Left lung (tissue), 10 donors: Measurements from ENCODE around the gene CENPK. TPM values are rescaled to one million over a fixed set of nuclear protein-coding genes. Genes with fewer than 3 reads are reported as not detected.
"Not testable (repeated sequence)": the region's sequence is repeated elsewhere in the genome, so short reads cannot be mapped to it uniquely, and the experiment has no call there.

Experiments
- ATAC-seq: fragments of 200-7000 bp; cut with Tn5 transposase; one replicate; pipeline ENCODE4 v1.9.1; 2020; ENCODE audit warnings: moderate library complexity
- DNase-seq, 4 donors: peaks; one replicate each; pipeline ENCODE4 v3.0.0-alpha.2; 2013 to 2020
- H3K27ac ChIP-seq, 2 donors: fragments of 200-600 bp; sonication (generic) in 1 of 2; one replicate each; pipeline versions ENCODE4 v1.5.0 to v1.8.0; 2020 to 2021
- H3K27me3 ChIP-seq, 2 donors: fragments of 200-600 bp; sonication (generic) in 1 of 2; one replicate each; pipeline versions ENCODE4 v1.5.0 to v1.8.0; 2020 to 2021
- H3K36me3 ChIP-seq, 2 donors: fragments of 200-600 bp; sonication (generic) in 1 of 2; one replicate each; pipeline versions ENCODE4 v1.5.0 to v1.8.0; 2020 to 2021
- H3K4me1 ChIP-seq, 2 donors: fragments of 200-600 bp; one replicate each; pipeline ENCODE4 v1.8.0; 2021
- H3K4me3 ChIP-seq, 2 donors: fragments of 200-600 bp; sonication (generic) in 1 of 2; one replicate each; pipeline versions ENCODE4 v1.5.0 to v1.8.0; 2020 to 2021; ENCODE audit warnings: mild to moderate bottlenecking in 1 of 2
- H3K9me3 ChIP-seq, 2 donors: fragments of 200-600 bp; sonication (generic) in 1 of 2; one replicate each; pipeline versions ENCODE4 v1.5.0 to v1.8.0; 2020 to 2021
- CTCF ChIP-seq, 2 donors: fragments of 200-600 bp; sonication (generic) in 1 of 2; IDR thresholded peaks; one replicate each; pipeline versions ENCODE4 v1.5.0 to v1.8.0; 2021; ENCODE audit warnings: antibody characterized with exemption in 2 of 2
- intact Hi-C, 2 donors: fragments of 100-400 bp; cut with DNase I; formaldehyde crosslinking; loops; one replicate each; pipeline versions ENCODE4 v1.11.2 to v1.14.2; 2022
- polyA plus RNA-seq, 6 donors: library from polyadenylated mRNA; unstranded; fragments of 120-200 nt; gene quantifications; one replicate each; pipeline ENCODE4 v1.2.1, GENCODE V29; 2013; ENCODE audit not compliant: insufficient read length in 6 of 6
- total RNA-seq, 2 donors: library from RNA; stranded (reverse); fragmentation: NEBNext Ultra II Directional; extraction: Animal tissue kit (Norgen Biotek cat#: 25700); gene quantifications; one replicate each; pipeline ENCODE4 v1.2.1, GENCODE V29; 2021
- donor health status: DM: no; HTN: yes; CAD: no.
- donor health status: DM: no; HTN: no; CAD: no.

CENPK gene
- total and polyA plus RNA-seq, 8 donors: 8.3 to 68.2 (median 48.4) TPM

- Histone ChIP-seq H3K9me3 (no peaks in the 10 kb centered on the region), H3K4me1 (no peaks in the 10 kb centered on the region), H3K27me3 (no peaks in the 10 kb centered on the region), H3K36me3 (no peaks in the 10 kb centered on the region), H3K27ac (no peak overlapping the region), H3K4me3 (no peak overlapping the region)
- TF ChIP-seq CTCF (IDR thresholded peaks at IDR 0.05): no peak
- intact Hi-C loops: no loop called here
- DNase-seq (no peak), ATAC-seq (no peak)
Observed at GRCh38 chr5:65525726-65526125, 37.2 kb downstream of the CENPK start.

- Histone ChIP-seq H3K4me3 (no peak overlapping the region), H3K9me3 (no peaks in the 10 kb centered on the region), H3K4me1 (no peaks in the 10 kb centered on the region), H3K36me3 (no peaks in the 10 kb centered on the region), H3K27ac (no peak overlapping the region), H3K27me3 (no peaks in the 10 kb centered on the region)
- TF ChIP-seq CTCF (IDR thresholded peaks at IDR 0.05): no peak
- intact Hi-C loops: no loop called here
- no peak for ATAC-seq
- DNase-seq: no peak
Observed at GRCh38 chr5:65512170-65512937, 50.6 kb downstream of the CENPK start.

GRCh38 chr5:65508978-65509377 lies 54.0 kb downstream of the CENPK start:
- DNase-seq (no peak), ATAC-seq (no peak)
- Histone ChIP-seq H3K9me3 (no peaks in the 10 kb centered on the region), H3K27me3 (no peaks in the 10 kb centered on the region), H3K4me1 (no peaks in the 10 kb centered on the region), H3K4me3 (no peak overlapping the region), H3K36me3 (no peaks in the 10 kb centered on the region), H3K27ac (no peak overlapping the region)
- intact Hi-C loops: no loop called here
- no peak for TF ChIP-seq CTCF (IDR thresholded peaks at IDR 0.05)

GRCh38 chr5:65506961-65507360 lies 56.0 kb downstream of the CENPK start:
- Histone ChIP-seq H3K27ac (no peak overlapping the region), H3K4me3 (no peak overlapping the region), H3K4me1 (no peaks in the 10 kb centered on the region), H3K9me3 (no peaks in the 10 kb centered on the region), H3K36me3 (no peaks in the 10 kb centered on the region), H3K27me3 (no peaks in the 10 kb centered on the region)
- intact Hi-C loops: no loop called here
- ATAC-seq (no peak), DNase-seq (no peak)
- no peak for TF ChIP-seq CTCF (IDR thresholded peaks at IDR 0.05)

- no peaks in the 10 kb centered on the region for H3K27me3 ChIP-seq
- H3K4me3 ChIP-seq: no peak overlapping the region
- ATAC-seq: no peak
- DNase-seq: no peak
- H3K36me3 ChIP-seq: no peaks in the 10 kb centered on the region
- no peak for TF ChIP-seq CTCF (IDR thresholded peaks at IDR 0.05)
- intact Hi-C loops: loop anchor here in 1 of 2 donors (10.0 kb wide), 1 partner anchor 534 kb away; no protein-coding TSS in a partner anchor
- H3K4me1 ChIP-seq: no peaks in the 10 kb centered on the region
- no peak overlapping the region for H3K27ac ChIP-seq
- H3K9me3 ChIP-seq: no peaks in the 10 kb centered on the region
Observed at GRCh38 chr5:65489119-65489518, 73.8 kb downstream of the CENPK start.

GRCh38 chr5:65488038-65488687 lies 74.8 kb downstream of the CENPK start:
- H3K36me3 ChIP-seq, H3K27me3 ChIP-seq, H3K4me3 ChIP-seq, H3K27ac ChIP-seq, ATAC-seq, DNase-seq, H3K4me1 ChIP-seq, H3K9me3 ChIP-seq: not testable (repeated sequence)
- intact Hi-C loops: loop anchor here in 1 of 2 donors (10.0 kb wide), 1 partner anchor 533 kb away; no protein-coding TSS in a partner anchor

- not testable (repeated sequence) for H3K9me3 ChIP-seq, H3K4me3 ChIP-seq, DNase-seq, ATAC-seq, H3K27me3 ChIP-seq, H3K27ac ChIP-seq, H3K36me3 ChIP-seq, H3K4me1 ChIP-seq
- intact Hi-C loops: loop anchor here in 1 of 2 donors (10.0 kb wide), 1 partner anchor 532 kb away; no protein-coding TSS in a partner anchor
Observed at GRCh38 chr5:65486803-65487202, 76.2 kb downstream of the CENPK start.
